Measurements from ENCODE around the gene ARSJ. TPM values are rescaled to one million over a fixed set of nuclear protein-coding genes. Genes with fewer than 3 reads are reported as not detected.
A peak's percentile ranks its signal among the peaks of the same experiment; 100 is the strongest.

Gene ARSJ
- total RNA-seq, 2 donors from 2014 or later = 0.45 TPM; not detected in 1

DNA sequence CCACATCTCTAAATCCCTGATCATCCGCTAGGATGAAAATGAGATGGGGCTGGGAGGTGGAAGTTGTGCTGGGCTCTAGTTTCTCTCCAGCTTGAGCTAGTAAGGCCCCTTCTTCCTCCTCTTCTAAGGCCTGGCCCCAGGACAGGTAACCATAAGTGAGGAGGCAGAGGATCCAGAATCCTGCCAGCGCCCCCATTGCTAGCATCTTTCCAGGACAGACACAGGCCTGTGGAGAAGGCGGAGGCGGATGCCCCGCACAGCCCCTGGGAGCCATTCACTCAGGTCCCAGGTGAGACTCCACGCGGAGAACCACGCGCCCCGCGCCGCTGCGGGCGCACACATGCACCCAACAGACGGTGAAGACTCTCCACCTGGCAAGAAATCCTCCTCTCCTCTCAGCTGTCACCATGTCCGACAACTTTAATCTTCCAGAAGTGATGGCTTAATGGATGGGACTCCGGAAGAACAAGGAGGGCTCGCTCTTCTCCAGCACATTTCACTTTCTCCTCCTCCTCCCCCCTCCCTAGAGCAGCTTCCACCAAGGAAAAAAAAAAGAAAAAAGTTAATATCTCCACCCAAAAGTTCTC lies 793 bp downstream of the ARSJ start:
- no peaks in the 10 kb centered on the region for H3K36me3 Mint-ChIP-seq (ENCODE audit: low read depth)
- H3K27ac Mint-ChIP-seq = peak overlapping the region; percentile 79
- H3K4me3 Mint-ChIP-seq = peak overlapping the region; percentile 90
- H3K9me3 ChIP-seq (ENCODE audit: control insufficient read depth, low read length, poor library complexity, severe bottlenecking) = no peaks in the 10 kb centered on the region
- ATAC-seq (no peak), DNase-seq (no peak)
- H3K4me1 Mint-ChIP-seq = peaks cover 17% of the 10 kb centered on the region
- H3K27me3 Mint-ChIP-seq = peaks cover 34% of the 10 kb centered on the region

DNA sequence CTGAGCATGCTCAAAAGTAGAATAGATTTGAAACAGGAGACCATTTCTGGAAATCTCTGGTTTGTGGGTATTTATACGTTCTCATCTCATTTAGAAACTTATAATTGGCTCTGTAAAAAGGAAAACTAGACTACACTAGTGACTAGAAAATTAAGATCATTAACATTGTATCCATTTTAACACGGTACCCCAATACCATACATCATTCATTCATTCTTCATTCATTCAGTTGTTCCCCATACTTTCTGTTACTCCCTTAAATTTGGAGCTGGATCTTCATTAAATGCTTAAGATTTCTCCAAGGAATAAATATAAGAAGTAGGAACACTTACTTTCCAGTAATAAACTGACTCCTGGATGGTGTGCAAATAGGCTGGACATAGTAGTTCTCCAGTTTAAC lies 1.3 kb downstream of the ARSJ start:
- Mint-ChIP-seq H3K27me3 (peaks cover 34% of the 10 kb centered on the region), H3K4me3 (no peak overlapping the region), H3K4me1 (peaks cover 17% of the 10 kb centered on the region), H3K36me3 (ENCODE audit: low read depth) (peaks cover under 1% of the 10 kb centered on the region), H3K27ac (no peak overlapping the region)
- no peak for DNase-seq
- ATAC-seq = no peak
- H3K9me3 ChIP-seq (ENCODE audit: control insufficient read depth, low read length, poor library complexity, severe bottlenecking) = no peaks in the 10 kb centered on the region

DNA sequence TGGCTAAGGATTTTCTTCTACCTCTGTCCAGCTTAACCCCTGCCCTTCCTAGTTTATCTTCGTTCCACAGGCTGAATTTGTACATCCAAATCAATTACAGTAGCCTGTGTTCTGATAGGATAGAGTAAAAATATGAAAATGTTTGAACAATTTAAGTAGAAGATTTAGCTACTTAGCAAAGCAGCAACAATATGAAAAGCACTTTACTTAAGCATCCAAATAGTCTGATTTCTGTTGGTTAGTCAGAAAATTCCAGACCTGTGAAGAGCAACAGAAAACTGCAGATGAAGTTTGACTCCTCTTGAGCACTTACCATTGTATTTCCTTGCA lies 2.0 kb downstream of the ARSJ start:
- H3K27me3 Mint-ChIP-seq = peaks cover 34% of the 10 kb centered on the region
- H3K27ac Mint-ChIP-seq = no peak overlapping the region
- ATAC-seq = no peak
- H3K36me3 Mint-ChIP-seq (ENCODE audit: low read depth) = peaks cover 3% of the 10 kb centered on the region
- H3K4me1 Mint-ChIP-seq = peaks cover 17% of the 10 kb centered on the region
- DNase-seq = no peak
- no peaks in the 10 kb centered on the region for H3K9me3 ChIP-seq (ENCODE audit: control insufficient read depth, low read length, poor library complexity, severe bottlenecking)
- H3K4me3 Mint-ChIP-seq = no peak overlapping the region

DNA sequence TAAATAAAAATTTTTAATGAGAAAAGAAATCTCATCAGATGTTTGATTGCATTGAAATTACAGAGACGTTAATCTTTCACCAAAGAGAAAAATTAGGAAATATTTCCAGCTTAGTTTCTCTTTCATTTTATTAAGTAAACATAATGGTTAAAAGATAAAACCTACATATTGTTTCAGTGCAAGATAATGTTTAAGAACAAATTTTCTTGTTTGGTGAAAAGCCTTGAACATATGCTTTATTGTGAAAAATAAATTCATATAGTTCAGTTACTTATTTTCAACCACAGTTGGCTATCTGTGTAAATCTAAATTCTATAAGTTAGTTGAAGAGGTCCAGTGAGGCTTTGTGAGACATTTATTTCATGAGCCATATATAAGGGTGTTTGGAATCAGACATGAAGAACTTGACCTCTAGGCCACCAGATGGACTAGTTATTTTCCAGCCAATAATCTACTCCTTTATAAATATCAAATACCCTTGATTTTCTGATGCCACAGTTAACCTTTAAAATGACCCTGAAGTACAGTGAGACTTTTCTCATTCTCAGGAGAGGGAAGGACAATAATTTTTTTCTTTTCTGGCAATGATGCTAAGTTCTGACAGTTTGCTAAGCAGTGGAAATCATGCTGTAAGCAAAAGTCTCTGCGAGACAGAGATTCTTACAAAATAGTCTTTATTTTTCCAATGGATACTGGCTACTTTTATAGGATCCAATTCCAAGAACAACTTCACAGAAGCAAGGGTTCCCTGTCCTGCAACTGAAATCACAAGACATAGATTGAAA lies 2.5 kb downstream of the ARSJ start:
- Mint-ChIP-seq H3K4me3 (no peak overlapping the region), H3K27ac (no peak overlapping the region)
- no peak for DNase-seq

DNA sequence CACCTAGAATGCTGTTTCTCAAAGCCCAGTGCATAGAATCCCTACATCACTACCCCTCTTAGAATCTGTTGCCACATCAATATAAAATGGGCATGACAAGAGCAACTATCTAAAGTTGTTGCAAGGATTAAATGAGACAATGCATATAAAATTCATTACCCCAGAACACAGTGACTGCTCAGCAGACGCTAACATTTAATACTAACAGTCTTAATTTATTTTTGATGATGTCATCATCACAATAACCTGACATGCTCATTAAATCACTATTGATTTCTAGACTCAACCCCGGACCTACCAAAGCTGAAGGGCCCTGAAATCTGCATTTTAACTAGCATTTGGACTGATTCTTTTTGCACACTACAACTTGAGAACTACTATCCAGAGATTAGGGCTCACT lies 3.9 kb downstream of the ARSJ start:
- Mint-ChIP-seq H3K27me3 (peaks cover 21% of the 10 kb centered on the region), H3K27ac (no peak overlapping the region), H3K4me1 (peaks cover 14% of the 10 kb centered on the region), H3K4me3 (no peak overlapping the region), H3K36me3 (ENCODE audit: low read depth) (peaks cover 3% of the 10 kb centered on the region)
- no peaks in the 10 kb centered on the region for H3K9me3 ChIP-seq (ENCODE audit: control insufficient read depth, low read length, poor library complexity, severe bottlenecking)
- ATAC-seq (no peak), DNase-seq (no peak)

More for the DNA sequence above, 2.5 kb downstream of the ARSJ start:
- Mint-ChIP-seq H3K36me3 (ENCODE audit: low read depth) (peaks cover 3% of the 10 kb centered on the region), H3K27me3 (peaks cover 32% of the 10 kb centered on the region), H3K4me1 (peaks cover 17% of the 10 kb centered on the region)
- H3K9me3 ChIP-seq (ENCODE audit: control insufficient read depth, low read length, poor library complexity, severe bottlenecking) = no peaks in the 10 kb centered on the region
- no peak for ATAC-seq

DNA sequence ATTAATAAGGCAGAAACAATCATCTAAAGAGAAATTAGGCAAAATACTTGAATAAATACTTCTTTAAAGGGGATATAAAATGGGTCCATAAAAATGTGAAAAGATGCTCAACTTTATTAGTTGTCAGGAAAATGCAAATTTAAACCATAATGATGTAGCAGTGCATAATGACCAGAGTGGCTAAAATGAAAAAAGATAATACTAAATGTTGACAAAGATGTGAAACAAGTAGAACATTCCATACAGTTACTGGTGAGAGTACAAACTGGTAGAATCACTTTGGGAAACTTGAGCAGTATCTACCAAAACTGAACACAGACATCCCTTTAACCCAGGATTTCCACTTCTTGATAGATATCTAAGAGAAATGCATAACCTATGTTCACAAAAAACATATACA lies 5.0 kb downstream of the ARSJ start:
- H3K9me3 ChIP-seq (ENCODE audit: control insufficient read depth, low read length, poor library complexity, severe bottlenecking) = no peaks in the 10 kb centered on the region
- Mint-ChIP-seq H3K4me1 (peaks cover 3% of the 10 kb centered on the region), H3K36me3 (ENCODE audit: low read depth) (peaks cover 6% of the 10 kb centered on the region), H3K4me3 (no peak overlapping the region), H3K27ac (no peak overlapping the region), H3K27me3 (peaks cover 10% of the 10 kb centered on the region)
- no peak for ATAC-seq
- no peak for DNase-seq

DNA sequence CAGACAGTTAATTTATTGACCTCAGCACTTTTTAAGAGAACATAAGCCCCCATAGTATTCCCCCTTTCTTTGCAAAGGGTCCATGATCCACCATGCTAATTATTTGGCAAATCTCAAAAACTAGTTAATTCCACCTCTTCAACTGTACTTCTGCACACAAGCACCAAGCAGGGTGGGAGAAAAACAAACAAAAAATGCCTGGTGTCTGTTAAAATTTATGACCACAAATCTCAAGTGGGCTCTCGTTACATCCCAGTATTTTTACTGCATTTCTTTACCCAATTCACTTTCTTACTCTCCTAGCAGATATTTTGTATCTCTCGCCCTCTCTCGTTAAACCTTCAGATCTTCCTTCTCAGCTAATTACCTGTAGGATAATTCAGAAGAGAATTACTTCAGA lies 6.1 kb downstream of the ARSJ start:
- no peak for ATAC-seq
- H3K9me3 ChIP-seq (ENCODE audit: control insufficient read depth, low read length, poor library complexity, severe bottlenecking) = no peaks in the 10 kb centered on the region
- Mint-ChIP-seq H3K36me3 (ENCODE audit: low read depth) (peaks cover 6% of the 10 kb centered on the region), H3K27ac (no peak overlapping the region), H3K4me1 (peaks cover 3% of the 10 kb centered on the region), H3K27me3 (no peaks in the 10 kb centered on the region), H3K4me3 (no peak overlapping the region)
- DNase-seq = no peak

DNA sequence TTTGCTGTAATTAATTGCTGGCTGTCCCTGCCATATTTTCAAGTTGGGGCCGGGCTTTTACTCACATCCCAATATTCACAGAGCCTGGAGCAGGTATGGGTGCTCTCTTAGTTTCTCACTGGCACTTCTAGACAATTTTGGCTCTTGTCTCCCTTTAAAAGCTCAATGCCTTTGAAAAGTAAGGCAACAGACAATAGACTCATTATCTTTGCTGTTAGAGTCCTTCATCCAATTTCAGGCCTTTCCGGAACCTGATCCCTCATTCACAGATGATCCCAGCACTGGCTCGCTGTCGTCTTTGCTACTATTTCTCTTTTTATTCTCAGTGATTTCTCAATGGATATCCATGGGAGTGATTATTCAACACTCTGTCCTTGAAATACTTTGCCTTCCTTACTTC lies 6.7 kb downstream of the ARSJ start:
- Mint-ChIP-seq H3K4me1 (peaks cover 3% of the 10 kb centered on the region), H3K36me3 (ENCODE audit: low read depth) (peaks cover 6% of the 10 kb centered on the region), H3K27me3 (no peaks in the 10 kb centered on the region), H3K4me3 (no peak overlapping the region), H3K27ac (no peak overlapping the region)
- DNase-seq (no peak), ATAC-seq (no peak)
- no peaks in the 10 kb centered on the region for H3K9me3 ChIP-seq (ENCODE audit: control insufficient read depth, low read length, poor library complexity, severe bottlenecking)

DNA sequence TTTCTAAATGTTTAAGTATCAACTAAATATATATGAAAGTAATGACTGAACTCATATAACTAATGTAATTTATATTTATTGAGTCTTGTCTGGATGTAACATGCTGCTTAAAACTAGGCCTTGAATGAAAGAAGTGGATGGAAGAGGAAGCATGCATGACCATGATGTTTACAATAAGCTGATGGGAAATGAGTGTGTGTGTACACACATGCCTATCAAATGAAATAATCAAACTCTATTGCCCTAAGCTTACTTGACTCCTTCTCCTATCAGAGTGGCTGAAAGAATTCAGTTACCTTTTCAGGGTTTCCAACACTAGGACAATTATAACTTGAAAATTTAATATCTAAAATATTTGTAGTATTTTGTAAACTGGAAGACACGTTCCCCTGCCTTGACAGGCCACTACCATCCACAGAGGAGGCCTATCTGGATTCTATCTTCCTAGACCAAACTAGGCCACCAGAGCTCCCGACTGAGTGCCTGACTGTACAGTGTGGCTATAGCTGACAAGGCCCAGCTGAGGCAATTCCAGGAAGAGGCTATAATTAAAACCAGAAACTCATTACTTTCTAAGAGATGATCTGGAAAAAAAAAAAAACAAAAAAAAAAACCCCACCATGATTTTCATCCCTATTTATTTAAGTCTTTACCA lies 7.6 kb downstream of the ARSJ start:
- Mint-ChIP-seq H3K4me3 (no peak overlapping the region), H3K4me1 (no peaks in the 10 kb centered on the region), H3K27ac (no peak overlapping the region), H3K27me3 (no peaks in the 10 kb centered on the region), H3K36me3 (ENCODE audit: low read depth) (peaks cover 6% of the 10 kb centered on the region)
- DNase-seq = no peak
- H3K9me3 ChIP-seq (ENCODE audit: control insufficient read depth, low read length, poor library complexity, severe bottlenecking) = no peaks in the 10 kb centered on the region
- no peak for ATAC-seq

DNA sequence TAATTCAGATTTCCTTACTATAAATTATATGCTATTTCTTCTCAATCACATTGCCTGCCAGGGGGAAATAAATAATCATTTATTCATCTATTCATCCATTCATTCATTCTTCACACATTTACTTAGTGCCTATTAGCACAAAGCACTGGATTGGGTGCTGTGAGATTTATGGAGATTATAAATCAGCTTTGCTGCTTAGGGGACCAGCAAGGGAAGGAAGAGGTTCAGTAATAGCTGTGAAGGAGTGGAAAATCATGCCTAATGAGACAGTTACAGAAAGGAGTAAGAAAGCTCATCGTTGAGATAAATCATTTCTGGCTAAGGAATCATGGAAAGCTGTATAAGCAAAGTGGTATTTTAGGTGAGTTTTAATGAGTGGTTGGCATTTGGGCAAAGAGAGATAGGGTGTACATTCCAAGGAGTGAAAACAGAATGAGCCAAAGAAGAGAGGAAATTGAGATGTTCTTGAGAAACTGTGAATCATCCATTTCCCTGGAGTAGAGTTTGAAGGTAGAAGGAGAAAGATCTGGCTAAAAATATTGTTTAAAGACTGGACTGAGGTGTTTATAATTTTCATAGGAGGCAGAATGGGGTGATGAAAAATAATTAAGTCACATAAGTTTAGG lies 9.6 kb downstream of the ARSJ start:
- no peaks in the 10 kb centered on the region for H3K4me1 Mint-ChIP-seq
- ATAC-seq = no peak
- no peak for DNase-seq
- no peaks in the 10 kb centered on the region for H3K9me3 ChIP-seq (ENCODE audit: control insufficient read depth, low read length, poor library complexity, severe bottlenecking)
- H3K36me3 Mint-ChIP-seq (ENCODE audit: low read depth) = peaks cover 6% of the 10 kb centered on the region
- no peak overlapping the region for H3K4me3 Mint-ChIP-seq
- H3K27me3 Mint-ChIP-seq = no peaks in the 10 kb centered on the region
- H3K27ac Mint-ChIP-seq = no peak overlapping the region

DNA sequence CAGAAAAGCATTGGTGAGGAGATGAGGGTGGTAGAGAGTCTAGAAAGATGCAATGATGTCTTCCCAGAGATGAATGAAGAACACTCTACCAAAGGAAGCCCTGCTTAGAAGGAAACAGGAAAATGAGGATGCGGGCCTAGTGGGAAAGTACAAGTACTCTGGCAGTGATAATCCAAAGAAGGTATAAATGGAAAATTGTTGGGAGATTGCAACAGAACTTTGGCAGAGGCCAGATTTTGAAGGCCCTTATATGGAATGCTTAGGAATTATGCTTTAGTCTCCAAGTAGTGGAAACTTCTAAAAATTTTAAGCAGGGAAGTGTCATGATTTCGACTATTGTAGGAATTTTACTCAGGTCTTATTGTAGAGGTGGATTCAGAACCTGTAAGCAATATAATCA lies 11.0 kb downstream of the ARSJ start:
- no peaks in the 10 kb centered on the region for H3K4me1 Mint-ChIP-seq
- H3K4me3 Mint-ChIP-seq = no peak overlapping the region
- no peaks in the 10 kb centered on the region for H3K27me3 Mint-ChIP-seq
- DNase-seq (no peak), ATAC-seq (no peak)
- H3K27ac Mint-ChIP-seq = no peak overlapping the region
- H3K36me3 Mint-ChIP-seq (ENCODE audit: low read depth) = peaks cover 6% of the 10 kb centered on the region
- H3K9me3 ChIP-seq (ENCODE audit: control insufficient read depth, low read length, poor library complexity, severe bottlenecking) = no peaks in the 10 kb centered on the region

DNA sequence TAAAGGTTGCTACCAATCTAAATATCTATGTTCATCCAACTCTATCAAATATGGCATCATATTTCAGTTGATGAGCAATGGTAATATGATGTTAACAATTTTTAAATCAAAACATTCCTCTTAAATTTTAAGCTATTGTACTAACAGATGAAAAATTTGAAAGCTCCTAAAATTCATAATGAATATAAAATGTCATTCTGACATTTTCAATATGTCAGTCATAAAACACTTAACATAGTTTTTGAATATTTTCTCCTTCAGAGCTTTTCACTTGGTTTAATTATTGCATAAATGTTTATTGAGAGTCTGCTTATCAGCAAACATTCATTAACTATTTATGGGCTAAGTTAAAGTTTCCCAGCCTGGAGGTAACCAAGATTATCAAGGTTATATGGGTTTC lies 11.8 kb downstream of the ARSJ start:
- H3K36me3 Mint-ChIP-seq (ENCODE audit: low read depth) = peaks cover 3% of the 10 kb centered on the region
- no peak overlapping the region for H3K4me3 Mint-ChIP-seq
- H3K27ac Mint-ChIP-seq = no peak overlapping the region
- H3K4me1 Mint-ChIP-seq = no peaks in the 10 kb centered on the region
- no peak for DNase-seq
- H3K27me3 Mint-ChIP-seq = no peaks in the 10 kb centered on the region
- no peaks in the 10 kb centered on the region for H3K9me3 ChIP-seq (ENCODE audit: control insufficient read depth, low read length, poor library complexity, severe bottlenecking)
- no peak for ATAC-seq

DNA sequence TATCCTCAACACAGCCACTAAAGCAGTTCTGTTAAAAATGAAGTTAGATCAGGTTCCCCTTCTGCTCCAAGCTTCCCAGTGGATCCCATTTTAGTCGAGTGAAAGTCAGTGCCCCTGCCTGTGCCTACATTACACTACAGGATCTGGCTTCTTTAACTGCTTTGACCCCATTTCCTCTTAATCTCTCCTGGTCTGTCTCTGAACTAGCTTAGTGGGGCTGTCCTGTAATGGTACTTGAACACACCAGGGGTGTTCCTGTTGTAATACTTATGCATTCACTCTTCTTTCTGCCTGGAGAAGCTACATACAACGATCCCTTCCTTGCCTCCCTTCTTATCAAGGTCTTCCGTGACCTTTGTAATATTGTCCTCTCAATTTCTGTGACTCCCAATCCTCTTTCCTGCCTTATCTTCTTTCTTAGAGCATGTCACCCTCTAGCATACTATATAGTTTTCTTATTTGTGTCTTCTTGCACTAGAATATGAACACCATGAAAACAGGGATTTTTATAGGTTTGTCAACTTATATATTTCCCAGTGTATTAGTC lies 16.7 kb downstream of the ARSJ start:
- Mint-ChIP-seq H3K4me1 (peaks cover 3% of the 10 kb centered on the region), H3K4me3 (no peak overlapping the region), H3K27ac (no peak overlapping the region), H3K27me3 (no peaks in the 10 kb centered on the region), H3K36me3 (ENCODE audit: low read depth) (peaks cover 2% of the 10 kb centered on the region)
- ATAC-seq (no peak), DNase-seq (no peak)
- no peaks in the 10 kb centered on the region for H3K9me3 ChIP-seq (ENCODE audit: control insufficient read depth, low read length, poor library complexity, severe bottlenecking)

All from T-helper 17 cell (primary cell).